ENCODE measurements around the gene IGHMBP2.

IGHMBP2 gene

DNA sequence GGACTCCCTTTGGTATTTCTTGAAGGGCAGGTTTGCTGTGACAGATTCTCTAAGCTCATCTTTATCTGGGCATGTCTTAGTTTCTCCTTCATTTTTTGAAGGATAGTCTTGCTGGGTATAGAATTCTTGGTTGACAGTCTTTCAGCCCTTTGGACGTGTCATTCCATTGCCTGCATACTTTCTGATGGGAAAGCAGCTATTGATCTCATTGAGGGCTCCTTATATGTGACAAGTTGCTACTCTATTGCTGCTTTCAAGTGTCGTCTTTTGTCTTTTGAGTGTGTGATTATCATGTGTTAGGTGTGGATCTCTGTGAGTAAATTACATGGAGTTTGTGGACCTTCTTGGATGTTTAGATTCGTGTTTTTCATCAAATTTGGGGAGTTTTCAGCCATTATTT, 21.9 kb downstream of the IGHMBP2 start:
- DNase-seq = no peak

DNA sequence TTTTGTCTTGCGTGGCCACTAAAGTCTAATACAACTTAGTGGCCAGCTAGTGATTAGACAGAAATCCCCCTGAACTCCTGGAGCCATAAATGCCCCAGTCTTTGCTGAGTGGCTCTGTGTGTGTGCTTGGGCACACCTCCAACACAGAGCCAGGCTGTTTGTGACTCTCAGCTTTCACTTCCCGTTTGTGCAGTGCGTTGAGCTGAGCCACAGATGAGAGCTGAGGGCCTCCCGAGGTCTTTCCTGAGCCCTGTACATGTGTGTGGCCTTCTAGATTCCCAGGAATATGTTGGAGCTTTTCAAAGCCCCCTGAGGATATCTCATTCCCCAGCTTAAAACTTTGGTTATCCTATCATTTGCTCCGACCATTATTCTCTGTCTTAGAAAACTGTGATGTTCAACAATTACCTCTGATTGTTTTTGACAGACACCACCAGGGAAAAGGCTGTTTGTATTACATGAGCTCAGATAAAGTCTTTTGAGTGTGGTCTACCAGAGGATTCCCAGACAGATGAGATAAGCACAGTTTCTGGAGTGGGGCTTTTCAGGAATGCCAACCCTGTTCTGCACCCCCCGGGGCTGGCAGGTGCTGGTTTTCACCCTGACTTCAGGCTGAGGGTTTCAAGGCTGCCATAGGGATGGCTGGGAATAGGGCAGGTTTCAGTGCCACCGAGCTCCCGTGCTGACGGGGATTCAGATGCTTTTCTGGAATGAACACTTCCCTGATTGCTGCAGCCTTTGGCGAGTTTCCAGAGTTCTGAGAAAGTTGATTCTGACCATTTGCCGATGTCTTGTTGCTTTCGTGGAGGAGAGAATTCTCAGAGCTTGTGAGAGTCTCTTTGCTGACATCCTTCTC, 23.8 kb downstream of the IGHMBP2 start:
- DNase-seq = peak in 2 of 56 donors; percentile 0 to 6

DNA sequence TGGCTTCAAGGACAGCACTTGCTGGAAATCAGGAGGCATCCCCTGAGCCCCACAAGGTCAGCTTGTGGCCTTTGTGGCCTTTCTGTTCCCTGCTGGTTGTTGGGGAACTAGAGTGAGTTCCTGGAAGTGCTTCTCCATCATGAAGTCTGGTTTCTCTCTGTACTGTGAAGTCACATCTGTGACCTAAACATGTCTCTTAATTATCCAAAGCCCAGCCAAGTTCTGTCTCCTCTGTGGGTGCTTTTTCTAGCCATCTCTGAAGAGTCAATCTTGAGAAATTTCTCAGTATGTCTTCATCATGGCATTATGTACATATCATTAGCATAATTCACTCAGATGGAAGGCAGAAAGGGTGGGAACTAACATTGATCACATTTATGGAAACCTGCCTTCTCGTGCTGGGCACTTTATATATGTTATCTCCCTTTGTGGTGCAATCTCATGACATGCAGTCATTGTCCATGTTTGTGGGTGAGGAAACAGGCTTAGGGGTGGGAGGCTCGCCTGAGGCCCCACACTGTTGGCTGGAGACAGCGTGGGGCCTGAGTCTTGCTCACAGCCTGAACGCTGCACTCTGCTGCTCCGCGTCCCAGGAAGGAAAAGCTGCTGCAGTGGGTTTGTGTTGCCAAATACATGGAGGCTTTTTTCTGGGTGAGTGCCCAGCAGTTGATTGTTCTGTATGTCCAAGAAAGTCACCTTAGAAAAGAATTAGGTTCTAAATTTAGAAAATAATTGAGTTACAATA, 24.6 kb downstream of the IGHMBP2 start:
- no peak for DNase-seq

DNA sequence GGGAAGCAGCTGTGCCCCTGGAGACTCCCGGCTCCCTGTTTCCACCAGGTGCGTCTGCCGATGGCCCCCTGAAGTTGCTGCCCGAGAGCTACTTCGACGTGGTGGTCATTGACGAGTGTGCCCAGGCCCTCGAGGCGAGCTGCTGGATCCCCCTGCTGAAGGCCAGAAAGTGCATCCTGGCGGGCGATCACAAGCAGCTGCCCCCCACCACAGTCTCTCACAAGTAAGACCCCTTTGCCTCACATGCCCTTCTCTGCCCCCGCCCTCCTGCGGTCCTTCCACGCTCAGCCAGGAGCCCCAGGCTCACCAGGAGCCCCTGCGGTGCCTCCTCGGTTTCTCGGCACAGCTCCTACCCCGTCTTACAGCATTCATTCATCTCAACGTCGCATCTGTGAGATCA, 25.4 kb downstream of the IGHMBP2 start:
- no peak for DNase-seq

GRCh38 chr11:68929706-68930570, 26.2 kb downstream of the IGHMBP2 start:
- DNase-seq = peak in 4 of 56 donors; percentile 3 to 12 (median 4)

GRCh38 chr11:68930991-68931855, 27.5 kb downstream of the IGHMBP2 start:
- peak in 1 of 56 donors; percentile 4 for DNase-seq

DNA sequence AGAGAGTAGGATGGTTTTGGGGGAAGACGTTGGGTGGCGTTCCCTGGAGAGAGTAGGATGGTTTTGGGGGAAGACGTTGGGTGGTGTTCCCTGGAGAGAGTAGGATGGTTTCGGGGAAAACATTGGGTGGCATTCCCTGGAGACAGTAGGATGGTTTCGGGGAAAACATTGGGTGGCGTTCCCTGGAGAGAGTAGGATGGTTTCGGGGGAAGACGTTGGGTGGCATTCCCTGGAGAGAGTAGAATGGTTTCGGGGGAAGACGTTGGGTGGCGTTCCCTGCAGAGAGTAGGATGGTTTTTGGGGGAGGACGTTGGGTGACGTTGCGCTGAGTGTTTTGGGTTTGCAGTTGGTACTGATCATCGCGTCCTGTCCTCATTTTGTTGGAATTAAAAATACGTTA, 28.2 kb downstream of the IGHMBP2 start:
- peak in 1 of 56 donors; percentile 3 for DNase-seq

- no peak for DNase-seq
These were observed 28.7 kb downstream of the IGHMBP2 start for GRCh38 chr11:68932358-68932757.

DNA sequence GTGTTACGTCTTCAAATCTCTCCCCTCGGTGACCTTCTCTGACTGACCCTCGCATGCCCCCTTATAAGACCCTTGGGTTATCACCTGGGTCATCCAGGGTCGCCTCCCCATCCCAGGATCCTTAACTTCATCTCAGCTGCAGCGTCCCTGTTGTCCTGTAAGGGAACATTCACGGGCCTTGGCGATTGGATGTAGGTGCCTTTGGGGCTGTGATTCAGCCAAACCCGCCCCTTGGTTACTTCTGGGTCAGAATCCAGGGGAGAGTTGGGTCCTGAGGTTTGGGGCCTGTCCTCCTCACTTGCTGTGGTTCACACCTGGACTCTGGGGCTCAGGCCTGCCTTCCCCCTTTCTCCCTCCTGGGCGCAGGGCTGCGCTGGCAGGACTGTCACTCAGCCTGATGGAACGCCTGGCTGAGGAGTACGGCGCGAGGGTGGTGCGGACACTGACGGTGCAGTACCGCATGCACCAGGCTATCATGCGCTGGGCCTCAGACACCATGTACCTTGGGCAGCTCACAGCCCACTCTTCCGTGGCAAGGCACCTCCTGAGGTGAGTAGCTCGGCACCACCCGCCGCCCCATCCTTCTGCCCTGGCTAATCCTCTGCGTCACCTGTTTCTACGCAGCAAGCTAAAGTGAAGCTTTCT, 29.4 kb downstream of the IGHMBP2 start:
- no peak for DNase-seq

GRCh38 chr11:68933605-68934320, 30.1 kb downstream of the IGHMBP2 start:
- no peak for DNase-seq

DNA sequence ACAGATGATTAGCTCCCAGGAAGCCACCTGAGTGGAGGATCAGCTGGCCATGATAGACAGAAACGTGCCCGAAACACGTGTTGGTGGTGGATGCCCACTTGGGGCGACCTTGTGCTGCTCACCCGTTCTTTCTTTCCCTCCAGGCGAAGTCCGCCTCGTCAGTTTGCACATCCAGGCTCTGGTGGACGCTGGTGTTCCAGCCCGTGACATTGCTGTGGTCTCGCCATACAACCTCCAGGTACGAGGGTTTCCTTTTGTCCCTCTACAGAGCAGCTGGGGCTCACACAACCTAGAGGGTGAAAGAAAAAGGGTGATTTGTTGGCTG, 30.6 kb downstream of the IGHMBP2 start:
- DNase-seq = no peak

DNA sequence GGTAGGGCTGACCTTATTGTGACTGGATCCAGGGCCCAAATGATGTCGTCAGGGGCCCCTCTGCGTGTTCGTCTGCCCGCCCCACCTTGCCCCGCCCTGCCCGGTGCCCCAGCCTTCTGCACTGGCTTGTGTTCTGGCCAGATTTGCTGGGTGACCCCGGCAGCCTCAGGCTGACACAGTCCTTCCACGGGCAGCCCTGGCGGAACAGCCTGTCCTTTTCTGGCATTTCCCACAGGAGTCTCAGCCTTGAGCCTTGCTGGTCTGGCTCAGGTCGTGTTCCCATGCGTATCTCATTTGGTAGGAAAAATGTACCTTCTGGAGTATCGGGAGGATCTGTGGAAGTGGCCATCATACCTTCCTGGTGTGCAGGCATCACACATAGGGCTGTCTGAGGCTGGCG, 31.0 kb downstream of the IGHMBP2 start:
- DNase-seq = no peak

- no peak for DNase-seq
These were observed 31.4 kb downstream of the IGHMBP2 start for GRCh38 chr11:68935066-68935465.

GRCh38 chr11:68935516-68936357, 32.0 kb downstream of the IGHMBP2 start:
- DNase-seq = no peak

DNA sequence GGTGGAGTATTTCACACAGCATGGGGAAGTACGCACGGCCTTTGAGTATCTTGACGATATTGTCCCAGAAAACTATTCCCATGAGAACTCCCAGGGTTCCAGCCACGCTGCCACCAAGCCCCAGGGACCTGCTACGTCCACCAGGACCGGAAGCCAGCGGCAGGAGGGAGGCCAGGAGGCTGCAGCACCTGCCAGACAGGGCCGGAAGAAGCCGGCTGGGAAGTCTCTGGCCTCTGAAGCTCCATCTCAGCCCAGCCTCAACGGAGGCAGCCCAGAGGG, 32.6 kb downstream of the IGHMBP2 start:
- DNase-seq = no peak

- DNase-seq = no peak
These were observed 33.3 kb downstream of the IGHMBP2 start for GRCh38 chr11:68936676-68937620.

- DNase-seq = no peak
These were observed 34.4 kb downstream of the IGHMBP2 start for GRCh38 chr11:68938088-68938487.
